Activated CD8-positive, alpha-beta memory T cell treated with anti-CD3 and anti-CD28 coated beads, Interleukin-2, amount 50 U/mL, for 1 hour (primary cell): ENCODE data around the gene RAB8B.

Experiments used
- DNase-seq: peaks from one replicate; pipeline ENCODE4 v3.0.0-alpha.2; 2020; ENCODE audit errors: extremely low read depth

Gene RAB8B

GRCh38 chr15:63274427-63274826 lies 85.0 kb downstream of the RAB8B start:
- DNase-seq: no peak

GRCh38 chr15:63276342-63277037 lies 87.1 kb downstream of the RAB8B start:
- DNase-seq: no peak

- peak; percentile 46 for DNase-seq
These were observed 87.9 kb downstream of the RAB8B start, which contains the start of gene APH1B for GRCh38 chr15:63277038-63277892. TSS of gene APH1B (plus strand) at chr15:63277605. CDS start at chr15:63277624, 19 bp downstream.

DNA sequence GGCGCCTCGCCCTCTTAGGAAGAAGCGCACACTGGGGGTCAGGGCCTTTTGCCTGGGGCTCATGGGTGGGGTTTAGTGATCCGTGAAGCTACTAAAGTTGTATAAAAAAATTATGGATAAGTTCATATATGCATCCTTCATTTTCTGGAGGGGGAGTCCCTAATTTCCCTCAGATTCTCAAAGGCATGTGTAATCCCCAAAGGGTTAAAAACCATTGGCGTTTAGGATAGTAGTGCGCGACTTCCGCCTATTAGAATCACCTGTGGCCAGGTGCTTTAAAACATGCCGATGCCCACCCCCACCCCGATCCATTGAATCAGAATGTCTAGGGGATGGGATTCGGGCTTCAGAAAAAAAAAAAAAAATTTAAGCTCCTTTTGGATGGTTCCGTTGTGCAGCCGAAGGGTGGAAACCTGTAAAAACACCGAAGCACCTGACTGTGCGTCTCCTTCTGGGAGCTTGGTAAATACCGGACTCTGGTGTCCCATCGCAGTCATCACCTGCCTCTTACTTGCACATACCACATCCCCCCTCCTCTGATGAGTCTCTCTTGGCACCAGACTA lies 88.6 kb downstream of the RAB8B start:
- DNase-seq: no peak

GRCh38 chr15:63283126-63283525 lies 93.7 kb downstream of the RAB8B start:
- no peak for DNase-seq

DNA sequence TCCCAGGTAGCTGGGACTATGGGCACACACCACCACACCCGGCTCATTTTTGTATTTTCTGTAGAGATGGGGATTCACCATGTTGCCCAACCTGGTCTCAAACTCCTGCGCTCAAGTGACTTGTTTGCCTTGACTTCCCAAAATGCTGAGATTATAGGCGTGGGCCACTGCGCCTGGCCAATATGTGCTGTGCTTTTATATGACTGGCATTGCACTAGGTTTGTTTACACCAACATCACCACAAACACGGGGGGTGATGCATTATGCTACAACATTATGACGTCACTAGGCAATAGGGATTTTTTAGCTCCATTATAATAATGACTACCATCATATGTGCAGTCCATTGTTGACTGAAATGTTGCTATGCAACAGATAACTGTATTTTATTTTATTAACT lies 94.9 kb downstream of the RAB8B start:
- DNase-seq: no peak

- DNase-seq: no peak
These were observed 97.7 kb downstream of the RAB8B start for GRCh38 chr15:63287109-63287508.

GRCh38 chr15:63288342-63288741 lies 98.9 kb downstream of the RAB8B start:
- no peak for DNase-seq

- no peak for DNase-seq
These were observed 99.5 kb downstream of the RAB8B start for GRCh38 chr15:63288778-63289378.

DNA sequence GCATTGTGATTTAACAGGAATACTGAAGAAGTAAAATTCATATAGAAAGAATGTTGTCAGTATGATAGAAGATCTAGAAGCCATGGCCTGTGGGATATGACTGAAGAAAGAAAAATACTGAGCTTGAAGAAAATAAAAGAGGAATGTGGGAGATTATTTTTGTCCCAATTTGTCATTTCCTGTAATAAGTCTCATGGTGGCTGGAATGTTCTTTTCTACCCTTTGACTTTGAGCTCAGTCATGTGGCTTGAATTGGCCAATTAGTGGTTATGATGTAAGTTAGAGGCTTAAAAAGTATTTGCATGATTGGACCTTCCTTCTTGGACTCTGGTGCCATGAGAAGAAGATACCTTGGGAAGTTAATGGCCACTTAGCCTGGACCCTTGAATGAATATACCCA lies 102.1 kb downstream of the RAB8B start:
- DNase-seq: no peak

- DNase-seq: no peak
These were observed 102.8 kb downstream of the RAB8B start for GRCh38 chr15:63292241-63292640.

- no peak for DNase-seq
These were observed 103.4 kb downstream of the RAB8B start for GRCh38 chr15:63292771-63293170.

GRCh38 chr15:63294359-63294758 lies 105.0 kb downstream of the RAB8B start:
- DNase-seq: no peak

- no peak for DNase-seq
These were observed 105.9 kb downstream of the RAB8B start for GRCh38 chr15:63295341-63295740.

GRCh38 chr15:63296195-63296594 lies 106.8 kb downstream of the RAB8B start:
- no peak for DNase-seq

DNA sequence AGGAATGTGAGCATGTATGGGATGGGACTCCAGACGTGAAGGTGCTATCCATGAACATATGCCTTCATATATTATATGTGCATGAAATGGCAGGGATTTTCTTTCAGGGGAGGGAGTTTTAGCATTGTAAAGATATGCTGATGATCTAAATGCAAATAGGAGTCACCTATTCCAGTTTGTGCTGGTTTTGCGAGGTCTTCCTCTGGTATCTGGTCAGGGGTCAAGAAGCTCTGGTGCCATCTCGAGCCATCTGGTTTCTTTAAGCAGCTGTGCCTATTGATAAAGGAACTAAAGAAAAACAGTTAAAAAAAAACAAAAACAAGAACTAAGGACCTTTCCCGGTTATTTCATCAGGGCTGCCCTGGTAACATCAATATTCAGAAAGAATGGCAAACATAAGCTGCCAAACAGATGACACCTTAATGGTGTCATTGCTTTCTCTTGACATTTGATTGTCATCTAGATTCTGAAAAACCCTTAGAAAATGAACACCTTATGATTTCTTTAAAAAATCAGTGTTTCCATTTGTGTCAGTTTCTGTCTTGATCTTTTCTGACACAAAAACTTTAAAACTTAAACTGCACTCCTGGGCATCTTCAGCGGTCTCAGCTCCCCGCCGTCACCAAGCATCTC lies 110.7 kb downstream of the RAB8B start:
- DNase-seq: no peak

- DNase-seq: no peak
These were observed 111.7 kb downstream of the RAB8B start for GRCh38 chr15:63301088-63301487.

DNA sequence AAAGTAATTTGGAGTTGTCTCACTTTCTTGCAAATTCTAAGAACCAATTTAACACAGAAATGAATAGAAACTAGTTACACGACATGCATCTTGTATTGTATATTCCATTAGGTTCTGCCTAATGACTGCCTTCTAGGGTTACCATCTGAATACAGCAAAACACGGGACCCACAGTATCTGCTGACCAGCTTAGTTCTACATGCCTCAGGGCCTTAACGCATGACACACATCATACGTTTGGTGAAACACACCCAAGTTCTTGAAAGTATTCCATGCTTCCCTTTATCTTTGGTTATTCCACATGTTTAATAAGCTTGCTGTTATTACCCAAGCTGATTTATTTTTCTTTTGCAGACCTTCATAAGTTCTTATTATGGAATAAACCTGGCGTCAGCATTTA lies 115.9 kb downstream of the RAB8B start:
- no peak for DNase-seq

DNA sequence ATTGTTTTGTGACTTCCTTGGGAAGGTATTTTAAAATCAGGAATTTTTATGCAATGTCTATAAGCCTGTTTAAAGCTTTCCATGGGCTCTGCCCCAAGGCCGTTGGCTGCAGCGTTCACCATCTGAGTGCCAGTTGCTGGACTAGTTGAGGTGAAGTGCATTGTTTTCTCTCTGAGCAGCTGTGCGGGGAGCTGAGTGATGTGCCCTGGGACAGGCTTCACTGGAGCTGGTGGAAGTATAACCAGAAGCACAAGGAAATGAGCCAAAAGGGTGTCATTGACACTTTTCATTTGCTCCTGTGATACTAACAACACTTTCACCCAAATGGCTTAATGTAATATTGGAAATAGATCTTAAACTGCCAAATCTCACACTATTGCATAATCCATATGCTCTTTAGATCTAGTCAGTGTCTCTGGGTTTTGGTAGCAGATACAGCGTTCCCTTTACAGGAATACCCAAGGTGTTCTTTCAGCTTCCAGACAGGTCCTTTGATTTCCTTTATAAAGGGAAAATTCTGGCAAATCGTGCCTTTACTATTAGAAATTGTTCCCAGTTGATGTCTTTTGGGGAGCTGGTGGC lies 117.2 kb downstream of the RAB8B start:
- no peak for DNase-seq

DNA sequence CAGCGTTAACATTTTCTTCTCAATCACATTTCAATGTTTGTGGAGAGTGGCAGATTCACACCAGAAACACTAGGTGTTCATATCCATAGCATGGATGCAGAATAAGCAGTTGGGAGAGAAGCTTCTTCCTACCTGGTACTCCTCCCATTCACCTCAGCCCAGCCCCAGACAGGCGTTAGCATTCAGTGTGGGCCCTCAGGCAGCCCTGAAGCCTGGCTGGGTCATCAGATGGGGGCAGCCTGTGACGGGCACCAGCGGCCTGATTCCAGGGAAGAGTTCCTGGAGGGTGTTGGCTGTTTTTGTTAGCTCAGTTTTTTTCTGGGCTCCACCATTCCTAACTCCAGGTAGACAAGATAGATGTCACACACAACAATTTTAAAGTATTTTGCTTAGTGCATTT lies 119.1 kb downstream of the RAB8B start:
- no peak for DNase-seq

DNA sequence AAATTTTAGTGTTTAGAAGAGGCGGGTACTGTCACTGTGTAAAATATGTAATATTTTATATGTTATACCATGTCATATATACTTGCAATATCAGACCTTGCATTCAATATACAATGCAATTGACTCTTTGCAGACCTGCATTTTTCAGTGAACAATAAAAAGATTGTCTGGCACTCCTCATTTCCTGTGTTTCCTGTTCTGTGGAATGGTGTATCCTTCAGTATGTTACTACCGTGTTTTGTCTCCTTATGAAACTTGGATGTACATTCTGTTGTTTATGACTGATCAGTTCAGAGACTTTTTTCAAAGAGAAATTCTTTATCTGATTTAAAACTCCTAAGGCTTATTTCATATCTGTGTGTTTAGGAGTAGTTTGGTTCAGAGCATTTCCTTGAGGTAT lies 119.5 kb downstream of the RAB8B start:
- DNase-seq: no peak

DNA sequence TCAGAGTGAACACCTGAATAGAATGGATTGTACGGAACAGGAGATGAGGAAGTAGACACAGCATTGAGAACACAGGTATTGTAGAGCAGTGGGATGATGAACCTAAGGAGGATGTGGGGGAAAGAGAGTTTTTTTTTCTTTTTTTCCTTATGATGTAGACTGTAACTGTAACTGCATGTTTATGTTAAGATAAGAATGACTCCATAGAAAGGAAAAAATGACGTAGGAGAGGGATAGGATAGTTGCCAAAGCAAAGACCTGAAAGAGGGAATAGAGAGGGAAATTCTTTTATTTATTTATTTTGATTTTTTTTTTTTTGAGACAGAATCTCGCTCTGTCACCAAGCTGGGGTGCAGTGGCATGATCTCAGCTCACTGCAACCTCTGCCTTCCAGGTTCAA lies 121.2 kb downstream of the RAB8B start:
- DNase-seq: no peak
